A673 (cell line): ENCODE data around the gene AGAP1. TPM values are rescaled to one million over a fixed set of nuclear protein-coding genes. Genes with fewer than 3 reads are reported as not detected.
A peak's percentile ranks its signal among the peaks of the same experiment; 100 is the strongest.

ENCODE experiments used
- BruUV-seq: library from RNA; stranded (reverse); fragments of 400-500 nt; replicated peaks from 2 replicates; lab custom pipeline; 2021; lab: Mats Ljungman, UMichigan
- CTCF ChIA-PET: fragments of 300-600 bp; sonication (Branson Sonifier 250); formaldehyde crosslinking; loops from one replicate; lab custom pipeline; 2022; ENCODE audit warnings: antibody characterized with exemption; lab: Charles Lee
- POLR2A ChIA-PET: fragments of 300-600 bp; sonication (Branson Sonifier 250); formaldehyde crosslinking; loops from one replicate; lab custom pipeline; 2022; ENCODE audit warnings: antibody characterized with exemption; ENCODE audit not compliant: low non-redundant PET; lab: Charles Lee
- DNase-seq: peaks from one replicate; pipeline ENCODE4 v3.0.0-alpha.2; 2015; ENCODE audit warnings: low spot score
- H3K27ac ChIP-seq: fragments of 200-600 bp; sonication (generic); 2 replicates; pipeline ENCODE4 v1.5.1; 2016; ENCODE audit warnings: mixed run types, low read depth, mild to moderate bottlenecking, mixed read lengths, antibody characterized with exemption, low read length; ENCODE audit not compliant: poor library complexity, severe bottlenecking
- H3K27me3 ChIP-seq: fragments of 200-600 bp; sonication (generic); replicated peaks from 2 replicates; pipeline ENCODE4 v1.6.1; 2017; ENCODE audit warnings: mixed run types, low read depth, mild to moderate bottlenecking, mixed read lengths, antibody characterized with exemption, low read length; ENCODE audit not compliant: insufficient read depth, poor library complexity
- H3K36me3 ChIP-seq: fragments of 200-600 bp; sonication (generic); 2 replicates; pipeline ENCODE4 v1.6.1; 2016; ENCODE audit warnings: mixed run types, mild to moderate bottlenecking, mixed read lengths, antibody characterized with exemption, low read length; ENCODE audit not compliant: insufficient read depth, poor library complexity, severe bottlenecking
- H3K4me1 ChIP-seq: fragments of 200-600 bp; sonication (generic); 2 replicates; pipeline ENCODE4 v1.6.1; 2017; ENCODE audit warnings: mixed run types, mild to moderate bottlenecking, mixed read lengths, antibody characterized with exemption, low read length; ENCODE audit not compliant: insufficient read depth, poor library complexity, severe bottlenecking
- H3K4me3 ChIP-seq: fragments of 200-600 bp; sonication (generic); 2 replicates; pipeline ENCODE4 v1.5.1; 2016; ENCODE audit warnings: low read depth, mixed run types, mild to moderate bottlenecking, mixed read lengths, low read length; ENCODE audit not compliant: poor library complexity, severe bottlenecking
- H3K9me3 ChIP-seq: fragments of 200-600 bp; sonication (generic); 2 replicates; pipeline ENCODE4 v1.6.1; 2016; ENCODE audit warnings: mixed run types, low read depth, mild to moderate bottlenecking, mixed read lengths, antibody characterized with exemption, low read length; ENCODE audit not compliant: poor library complexity, severe bottlenecking
- CTCF ChIP-seq: fragments of 300-800, 200-600 bp; sonication (generic); conservative IDR thresholded peaks from 2 replicates; pipeline ENCODE4 v1.5.1; 2017; ENCODE audit warnings: low read depth, mild to moderate bottlenecking, antibody characterized with exemption, low read length, moderate library complexity, mixed read lengths
- EZH2 ChIP-seq: fragments of 200-600 bp; sonication (generic); IDR thresholded peaks from 2 replicates; pipeline ENCODE4 v1.6.1; 2017; ENCODE audit warnings: borderline replicate concordance, low read depth, mild to moderate bottlenecking, mixed read lengths, antibody characterized with exemption, low read length; ENCODE audit not compliant: poor library complexity, severe bottlenecking
- intact Hi-C: fragments of 100-400 bp; cut with micrococcal nuclease; formaldehyde crosslinking; loops from one replicate; pipeline ENCODE4 v1.10.0; 2022; ENCODE audit not compliant: unreplicated experiment
- total RNA-seq: library from RNA; stranded (reverse); gene quantifications from 2 replicates; pipeline ENCODE4 v1.2.3, GENCODE V29; 2021

AGAP1 gene
- total RNA-seq, 1 experiment from 2014 or later: 25.3 TPM

DNA sequence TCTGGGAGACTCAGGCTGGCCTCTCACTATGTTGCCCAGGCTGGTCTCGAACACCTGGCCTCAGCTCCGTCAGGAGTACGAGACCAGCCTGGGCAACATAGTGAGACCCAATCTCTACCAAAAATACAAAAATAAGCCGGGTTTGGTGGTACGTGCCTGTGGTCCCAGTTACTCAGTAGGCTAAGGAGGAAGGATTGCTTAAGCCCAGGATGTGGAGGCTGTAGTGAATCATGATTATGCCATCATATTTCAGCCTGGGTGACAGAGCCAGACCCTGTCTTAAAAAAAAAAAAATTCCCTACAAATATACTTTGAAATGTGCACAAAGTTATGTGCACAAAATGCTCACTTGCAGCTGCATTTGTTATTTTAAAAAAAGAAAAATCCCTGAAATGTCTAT lies 26.3 kb upstream of the AGAP1 start:
- Histone ChIP-seq H3K4me3 (no peak overlapping the region), H3K9me3 (no peaks in the 10 kb centered on the region), H3K4me1 (peaks cover 3% of the 10 kb centered on the region), H3K36me3 (no peaks in the 10 kb centered on the region), H3K27me3 (no peaks in the 10 kb centered on the region), H3K27ac (no peak overlapping the region)
- POLR2A ChIA-PET: no interaction called here
- CTCF ChIA-PET: no interaction called here
- TF ChIP-seq EZH2: no peak
- TF ChIP-seq CTCF: no peak
- intact Hi-C loops: no loop called here
- no TSS peak for BruUV-seq
- no peak for DNase-seq

- H3K4me1 ChIP-seq: peaks cover 3% of the 10 kb centered on the region
- ChIA-PET CTCF (no interaction called here), POLR2A (no interaction called here)
- no peak overlapping the region for H3K27ac ChIP-seq
- H3K27me3 ChIP-seq: no peaks in the 10 kb centered on the region
- peak; percentile 36 for DNase-seq
- no peak overlapping the region for H3K4me3 ChIP-seq
- no peak for TF ChIP-seq EZH2
- TF ChIP-seq CTCF: no peak
- H3K9me3 ChIP-seq: no peaks in the 10 kb centered on the region
- intact Hi-C loops: no loop called here
- no TSS peak for BruUV-seq
- H3K36me3 ChIP-seq: no peaks in the 10 kb centered on the region
Observed at GRCh38 chr2:235468978-235469655, 24.7 kb upstream of the AGAP1 start.

- no TSS peak for BruUV-seq
- ChIA-PET CTCF (no interaction called here), POLR2A (no interaction called here)
- H3K4me1 ChIP-seq: peaks cover 3% of the 10 kb centered on the region
- H3K27ac ChIP-seq: no peak overlapping the region
- no peak overlapping the region for H3K4me3 ChIP-seq
- intact Hi-C loops: no loop called here
- H3K27me3 ChIP-seq: no peaks in the 10 kb centered on the region
- TF ChIP-seq EZH2 (no peak), CTCF (no peak)
- DNase-seq: no peak
- H3K9me3 ChIP-seq: no peaks in the 10 kb centered on the region
- no peaks in the 10 kb centered on the region for H3K36me3 ChIP-seq
Observed at GRCh38 chr2:235471186-235471747, 22.6 kb upstream of the AGAP1 start.
